ENCODE results near the gene ACOX2.
"Not testable (repeated sequence)": the region's sequence is repeated elsewhere in the genome, so short reads cannot be mapped to it uniquely, and the experiment has no call there.

The ACOX2 gene

GRCh38 chr3:58528629-58529028, 8.4 kb downstream of the ACOX2 start:
- Histone ChIP-seq H3K36me3 (peaks cover 23 to 80% (median 60%) of the 10 kb centered on the region in 3 donors), H3K27ac (no peak overlapping the region), H3K4me3 (no peak overlapping the region), H3K4me1 (peaks cover 0 to 4% (median 3%) of the 10 kb centered on the region in 4 donors), H3K27me3 (no peaks in the 10 kb centered on the region), H3K9me3 (no peaks in the 10 kb centered on the region)
- intact Hi-C loops (cut with DNase I; ENCODE audit: low total_unique reads): no loop called here
- DNase-seq: no peak
- no peak for TF ChIP-seq CTCF (IDR thresholded peaks at IDR 0.05)

GRCh38 chr3:58527440-58527839, 9.6 kb downstream of the ACOX2 start:
- H3K4me3 ChIP-seq; H3K27me3 ChIP-seq; DNase-seq; intact Hi-C loops (cut with DNase I; ENCODE audit: low total_unique reads); H3K9me3 ChIP-seq; H3K27ac ChIP-seq; H3K4me1 ChIP-seq: not testable (repeated sequence)
- peaks cover 32 to 85% (median 63%) of the 10 kb centered on the region in 3 donors for H3K36me3 ChIP-seq

GRCh38 chr3:58526515-58526957, 10.5 kb downstream of the ACOX2 start:
- no peak overlapping the region for H3K27ac ChIP-seq
- intact Hi-C loops (cut with DNase I; ENCODE audit: low total_unique reads): no loop called here
- peaks cover 36 to 90% (median 69%) of the 10 kb centered on the region in 3 donors for H3K36me3 ChIP-seq
- no peak overlapping the region for H3K4me3 ChIP-seq
- TF ChIP-seq CTCF (IDR thresholded peaks at IDR 0.05): no peak
- H3K4me1 ChIP-seq: no peaks in the 10 kb centered on the region
- no peaks in the 10 kb centered on the region for H3K27me3 ChIP-seq
- H3K9me3 ChIP-seq: no peaks in the 10 kb centered on the region
- no peak for DNase-seq

- Histone ChIP-seq H3K9me3 (no peaks in the 10 kb centered on the region), H3K27ac (no peak overlapping the region), H3K4me3 (no peak overlapping the region), H3K4me1 (peaks cover 0 to 8% (median 0%) of the 10 kb centered on the region in 4 donors), H3K36me3 (peaks cover 42 to 90% (median 62%) of the 10 kb centered on the region in 3 donors), H3K27me3 (no peaks in the 10 kb centered on the region)
- intact Hi-C loops (cut with DNase I; ENCODE audit: low total_unique reads): no loop called here
- TF ChIP-seq CTCF (IDR thresholded peaks at IDR 0.05): no peak
- no peak for DNase-seq
Observed at GRCh38 chr3:58524326-58524888, 12.6 kb downstream of the ACOX2 start.

- TF ChIP-seq CTCF (IDR thresholded peaks at IDR 0.05): no peak
- Histone ChIP-seq H3K4me3 (no peak overlapping the region), H3K36me3 (peaks cover 42 to 92% (median 64%) of the 10 kb centered on the region in 3 donors), H3K9me3 (no peaks in the 10 kb centered on the region), H3K4me1 (peaks cover 0 to 8% (median 0%) of the 10 kb centered on the region in 4 donors), H3K27me3 (no peaks in the 10 kb centered on the region), H3K27ac (no peak overlapping the region)
- DNase-seq: no peak
- intact Hi-C loops (cut with DNase I; ENCODE audit: low total_unique reads): no loop called here
Observed at GRCh38 chr3:58522759-58523425, 14.1 kb downstream of the ACOX2 start.

- H3K9me3 ChIP-seq: no peaks in the 10 kb centered on the region
- intact Hi-C loops (cut with DNase I; ENCODE audit: low total_unique reads): no loop called here
- no peak for TF ChIP-seq CTCF (IDR thresholded peaks at IDR 0.05)
- no peak overlapping the region for H3K27ac ChIP-seq
- H3K36me3 ChIP-seq: peaks cover 46 to 90% (median 62%) of the 10 kb centered on the region in 3 donors
- no peaks in the 10 kb centered on the region for H3K27me3 ChIP-seq
- H3K4me3 ChIP-seq: no peak overlapping the region
- H3K4me1 ChIP-seq: peaks cover 0 to 8% (median 0%) of the 10 kb centered on the region in 4 donors
- no peak for DNase-seq
Observed at GRCh38 chr3:58521917-58522631, 14.9 kb downstream of the ACOX2 start.

All from tibial artery (tissue), 4 donors.